HepG2 (cell line): Measurements from ENCODE around the gene ADPRS. TPM values are rescaled to one million over a fixed set of nuclear protein-coding genes. Genes with fewer than 3 reads are reported as not detected.

Experiments used
- ATAC-seq: fragments of 200-7000 bp; cut with Tn5 transposase; 3 replicates; pipeline ENCODE4 v1.9.1; 2020; ENCODE audit warnings: mild to moderate bottlenecking, moderate library complexity
- BruUV-seq: library from RNA; stranded (reverse); fragments of 400-500 nt; replicated peaks from 2 replicates; lab custom pipeline; 2021; lab: Mats Ljungman, UMichigan
- CTCF ChIA-PET: fragments of 300-600 bp; formaldehyde crosslinking; extraction: SDS; loops from one replicate; lab custom pipeline; 2021; ENCODE audit warnings: low total read pairs, inconsistent platforms, low intra/inter-chr PET ratio; lab: Yijun Ruan, JAX
- POLR2A ChIA-PET: fragments of 350-600 bp; sonication (Branson Sonifier 250); formaldehyde crosslinking; loops from one replicate; lab custom pipeline; 2020; ENCODE audit warnings: antibody characterized with exemption, inconsistent platforms; lab: Yijun Ruan, JAX
- DNase-seq: peaks from one replicate; pipeline ENCODE4 v3.0.0-alpha.2; 2015; ENCODE audit warnings: low spot score
- FAIRE-seq: peaks from 3 replicates; lab custom pipeline; 2011; peaks lifted over from hg19 to GRCh38; lab: Jason Lieb, UNC
- H2AFZ ChIP-seq: one replicate; pipeline ENCODE4 v1.6.1; 2011; ENCODE audit warnings: low read length, inconsistent platforms
- H3K27ac ChIP-seq: fragments of 300-600 bp; 3 replicates; pipeline ENCODE4 v1.8.0; 2011; ENCODE audit warnings: mixed run types, mild to moderate bottlenecking, mixed read lengths, low read length, inconsistent platforms; ENCODE audit not compliant: insufficient read depth; ENCODE audit errors: extremely low read length
- H3K27me3 ChIP-seq, 2 experiments: fragments of 200-600 bp in 1 of 2; 2 replicates in 1 of 2; 3 replicates in 1 of 2; pipeline versions ENCODE4 v1.6.0 to v1.8.0; 2011; ENCODE audit warnings: low read length in 2 of 2, mild to moderate bottlenecking in 2 of 2, moderate library complexity in 2 of 2, inconsistent platforms in 1 of 2; ENCODE audit not compliant: insufficient read depth in 2 of 2, control insufficient read depth in 1 of 2
- H3K36me3 ChIP-seq, 2 experiments: fragments of 200-600 bp in 1 of 2; replicated peaks in 1 of 2; 2 replicates in 1 of 2; 3 replicates in 1 of 2; pipeline versions ENCODE4 v1.5.1 to v1.8.0; 2011; ENCODE audit warnings: low read length in 2 of 2, inconsistent platforms in 1 of 2; ENCODE audit not compliant: insufficient read depth in 2 of 2, control insufficient read depth in 1 of 2
- H3K4me1 ChIP-seq: 2 replicates; pipeline ENCODE4 v1.5.1; 2012; ENCODE audit warnings: low read length, inconsistent platforms; ENCODE audit not compliant: insufficient read depth
- H3K4me2 ChIP-seq: 2 replicates; pipeline ENCODE4 v1.6.0; 2011; ENCODE audit warnings: low read depth, low read length, inconsistent platforms
- H3K4me3 ChIP-seq, 3 experiments: fragments of 200-600 bp in 1 of 3; sonication (generic), shearing (Covaris generic) in 1 of 3; replicated peaks in 1 of 3; 2 replicates each; pipeline ENCODE4 v1.5.1; 2011 to 2016; ENCODE audit warnings: low read length in 3 of 3, inconsistent platforms in 2 of 3, low read depth in 2 of 3, mild to moderate bottlenecking in 2 of 3, control low read depth in 1 of 3, mixed read lengths in 1 of 3; ENCODE audit not compliant: insufficient read depth in 1 of 3
- H3K79me2 ChIP-seq: one replicate; pipeline ENCODE4 v1.6.1; 2011; ENCODE audit warnings: low read length, inconsistent platforms; ENCODE audit not compliant: insufficient read depth
- H3K9ac ChIP-seq: 2 replicates; pipeline ENCODE4 v1.6.0; 2011; ENCODE audit warnings: mild to moderate bottlenecking, low read depth, low read length, inconsistent platforms; ENCODE audit not compliant: insufficient read depth
- H3K9me3 ChIP-seq: 2 replicates; pipeline ENCODE4 v1.5.1; 2012; ENCODE audit warnings: mild to moderate bottlenecking, low read length
- H4K20me1 ChIP-seq: 2 replicates; pipeline ENCODE4 v1.6.0; 2011; ENCODE audit warnings: inconsistent platforms, mild to moderate bottlenecking, low read length, moderate library complexity; ENCODE audit not compliant: insufficient read depth
- FLYWCH1 ChIP-seq: sonication (generic); formaldehyde crosslinking; IDR thresholded peaks from 2 replicates; pipeline ENCODE4 v1.8.1; 2023; ENCODE audit warnings: mild to moderate bottlenecking, missing genetic modification reagents
- ZBTB8A ChIP-seq: sonication (generic); formaldehyde crosslinking; IDR thresholded peaks from 2 replicates; pipeline ENCODE4 v1.4.0; 2020; ENCODE audit warnings: mild to moderate bottlenecking, low read depth, missing genetic modification reagents, borderline replicate concordance
- WGBS: methylation state at CpG from one replicate; pipeline ENCODE4 v1.1.6; 2017; ENCODE audit warnings: low lambda C conversion rate; 5-methylcytosine and 5-hydroxymethylcytosine counted together
- in situ Hi-C: cut with HindIII; loops from 2 replicates; pipeline ENCODE4 v1.10.0; 2017; ENCODE audit warnings: low pct_unique_long_range_greater_than_20kb; ENCODE audit not compliant: extremely low pct_ligation_motif_present
- intact Hi-C: fragments of 100-400 bp; cut with micrococcal nuclease; formaldehyde crosslinking; loops from one replicate; pipeline ENCODE4 v1.10.0; 2022; ENCODE audit not compliant: unreplicated experiment
- polyA plus RNA-seq, 8 experiments: library from polyadenylated mRNA; depleted of rRNA in 3 of 8; stranded (reverse) in 7 of 8; unstranded in 1 of 8; fragments of >200 nt; fragmentation: Illumina TruSeq in 4 of 8; extraction: Trizol in 4 of 8; gene quantifications; 2 replicates each; pipeline versions ENCODE4 v1.2.1 to v1.2.3, GENCODE V29; 2011 to 2016; ENCODE audit warnings: low read depth in 4 of 8, missing spikeins in 1 of 8, mixed read lengths in 1 of 8; ENCODE audit not compliant: insufficient read depth in 1 of 8
- total RNA-seq, 5 experiments: library from RNA; depleted of rRNA; stranded (reverse); fragments of >200 nt; fragmentation: Illumina TruSeq; extraction: Trizol; gene quantifications; 2 replicates each; pipeline ENCODE4 v1.2.3, GENCODE V29; 2016; ENCODE audit warnings: low read depth in 1 of 5
- TF ChIP-seq, protein P1 (sequence below): sonication (generic); formaldehyde crosslinking; IDR thresholded peaks from 2 replicates; pipeline ENCODE4 v1.4.0; 2020; ENCODE audit warnings: missing genetic modification reagents, borderline replicate concordance
- TF ChIP-seq, protein P2 (sequence below): sonication (generic); formaldehyde crosslinking; IDR thresholded peaks from 2 replicates; pipeline ENCODE4 v1.4.0; 2020; ENCODE audit warnings: mild to moderate bottlenecking, missing genetic modification reagents

ADPRS gene
- total and polyA plus RNA-seq, 2 of the 13 experiments (the other 11 are each of a cell fraction or from before 2014, with no cell fraction given): 30.6 to 36.4 TPM

DNA sequence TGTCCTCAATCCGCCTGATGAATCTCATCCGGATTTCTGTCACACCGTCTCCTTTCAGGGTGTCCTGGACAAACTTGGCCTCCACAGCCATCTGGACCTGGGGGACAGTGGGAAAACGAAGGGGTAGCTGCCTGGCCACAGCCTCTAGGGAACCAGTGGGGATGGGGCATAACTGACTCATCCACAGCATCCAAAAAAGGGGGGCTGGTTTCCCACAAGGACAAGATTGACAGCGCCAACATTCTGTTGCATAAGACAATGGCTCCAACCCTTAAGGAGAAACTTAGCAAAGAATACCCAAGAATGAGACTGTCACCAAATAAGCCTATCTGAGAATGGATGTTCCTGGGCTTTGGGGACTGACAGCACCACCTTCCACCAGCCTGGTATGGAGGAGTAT lies 48.5 kb downstream of the ADPRS start:
- POLR2A ChIA-PET: no interaction called here
- no peak overlapping the region for H3K9ac ChIP-seq
- H2AFZ ChIP-seq: no peak overlapping the region
- 80% methylated on average over 5 of the region's 5 CpGs for WGBS
- intact Hi-C loops (no loop called here), in situ Hi-C loops (no loop called here)
- no peaks in the 10 kb centered on the region for H3K9me3 ChIP-seq
- H3K79me2 ChIP-seq: peaks cover 2% of the 10 kb centered on the region
- no peak overlapping the region for H3K4me3 ChIP-seq
- CTCF ChIA-PET: no interaction called here
- DNase-seq (no peak), ATAC-seq (no peak), FAIRE-seq (no peak)
- no TSS peak for BruUV-seq
- H3K4me2 ChIP-seq: no peak overlapping the region
- H3K4me1 ChIP-seq: peaks cover 25% of the 10 kb centered on the region
- no peaks in the 10 kb centered on the region for H3K27me3 ChIP-seq
- peaks cover 14 to 38% of the 10 kb centered on the region in 2 experiments; a peak in 4 of 5 replicates for H3K36me3 ChIP-seq
- H4K20me1 ChIP-seq: no peaks in the 10 kb centered on the region
- TF ChIP-seq FLYWCH1 (CRISPR knock-in tag): no peak
- no peak for TF ChIP-seq ZBTB8A (CRISPR knock-in tag)
- TF ChIP-seq, protein P1, sequence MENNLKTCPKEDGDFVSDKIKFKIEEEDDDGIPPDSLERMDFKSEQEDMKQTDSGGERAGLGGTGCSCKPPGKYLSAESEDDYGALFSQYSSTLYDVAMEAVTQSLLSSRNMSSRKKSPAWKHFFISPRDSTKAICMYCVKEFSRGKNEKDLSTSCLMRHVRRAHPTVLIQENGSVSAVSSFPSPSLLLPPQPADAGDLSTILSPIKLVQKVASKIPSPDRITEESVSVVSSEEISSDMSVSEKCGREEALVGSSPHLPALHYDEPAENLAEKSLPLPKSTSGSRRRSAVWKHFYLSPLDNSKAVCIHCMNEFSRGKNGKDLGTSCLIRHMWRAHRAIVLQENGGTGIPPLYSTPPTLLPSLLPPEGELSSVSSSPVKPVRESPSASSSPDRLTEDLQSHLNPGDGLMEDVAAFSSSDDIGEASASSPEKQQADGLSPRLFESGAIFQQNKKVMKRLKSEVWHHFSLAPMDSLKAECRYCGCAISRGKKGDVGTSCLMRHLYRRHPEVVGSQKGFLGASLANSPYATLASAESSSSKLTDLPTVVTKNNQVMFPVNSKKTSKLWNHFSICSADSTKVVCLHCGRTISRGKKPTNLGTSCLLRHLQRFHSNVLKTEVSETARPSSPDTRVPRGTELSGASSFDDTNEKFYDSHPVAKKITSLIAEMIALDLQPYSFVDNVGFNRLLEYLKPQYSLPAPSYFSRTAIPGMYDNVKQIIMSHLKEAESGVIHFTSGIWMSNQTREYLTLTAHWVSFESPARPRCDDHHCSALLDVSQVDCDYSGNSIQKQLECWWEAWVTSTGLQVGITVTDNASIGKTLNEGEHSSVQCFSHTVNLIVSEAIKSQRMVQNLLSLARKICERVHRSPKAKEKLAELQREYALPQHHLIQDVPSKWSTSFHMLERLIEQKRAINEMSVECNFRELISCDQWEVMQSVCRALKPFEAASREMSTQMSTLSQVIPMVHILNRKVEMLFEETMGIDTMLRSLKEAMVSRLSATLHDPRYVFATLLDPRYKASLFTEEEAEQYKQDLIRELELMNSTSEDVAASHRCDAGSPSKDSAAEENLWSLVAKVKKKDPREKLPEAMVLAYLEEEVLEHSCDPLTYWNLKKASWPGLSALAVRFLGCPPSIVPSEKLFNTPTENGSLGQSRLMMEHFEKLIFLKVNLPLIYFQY: no peak
- TF ChIP-seq, protein P2, sequence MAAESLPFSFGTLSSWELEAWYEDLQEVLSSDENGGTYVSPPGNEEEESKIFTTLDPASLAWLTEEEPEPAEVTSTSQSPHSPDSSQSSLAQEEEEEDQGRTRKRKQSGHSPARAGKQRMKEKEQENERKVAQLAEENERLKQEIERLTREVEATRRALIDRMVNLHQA (CRISPR knock-in tag): no peak
- TF ChIP-seq, all 625 proteins: peak for 0
- H3K27ac ChIP-seq: no peak overlapping the region
